GM10248 (cell line): ENCODE measurements around the gene PCNX4.

Experiments used
- CTCF ChIA-PET: fragments of 300-600 bp; sonication (Branson Sonifier 250); formaldehyde crosslinking; extraction: SDS; loops from one replicate; lab custom pipeline; 2021; ENCODE audit warnings: antibody characterized with exemption; lab: Yijun Ruan, JAX
- POLR2A ChIA-PET: fragments of 350-650 bp; sonication (Branson Sonifier 250); formaldehyde crosslinking; extraction: SDS; loops from one replicate; lab custom pipeline; 2020; ENCODE audit warnings: antibody characterized with exemption; lab: Yijun Ruan, JAX
- DNase-seq: peaks from one replicate; pipeline ENCODE4 v3.0.0; 2012; ENCODE audit errors: extremely low spot score
- TF ChIP-seq, protein P1 (sequence below): IDR thresholded peaks from 2 replicates; pipeline ENCODE4 v1.5.1; 2012; ENCODE audit warnings: mild to moderate bottlenecking, low read depth; ENCODE audit errors: extremely low read depth, missing control alignments, control extremely low read depth

PCNX4 gene

GRCh38 chr14:60151715-60152114 is 60.0 kb downstream of the PCNX4 start:
- POLR2A ChIA-PET, result interaction anchor here (0.5 kb wide), 1 partner anchor 298 kb away, joined by 3 read pairs; no protein-coding TSS in a partner anchor
- TF ChIP-seq, protein P1, sequence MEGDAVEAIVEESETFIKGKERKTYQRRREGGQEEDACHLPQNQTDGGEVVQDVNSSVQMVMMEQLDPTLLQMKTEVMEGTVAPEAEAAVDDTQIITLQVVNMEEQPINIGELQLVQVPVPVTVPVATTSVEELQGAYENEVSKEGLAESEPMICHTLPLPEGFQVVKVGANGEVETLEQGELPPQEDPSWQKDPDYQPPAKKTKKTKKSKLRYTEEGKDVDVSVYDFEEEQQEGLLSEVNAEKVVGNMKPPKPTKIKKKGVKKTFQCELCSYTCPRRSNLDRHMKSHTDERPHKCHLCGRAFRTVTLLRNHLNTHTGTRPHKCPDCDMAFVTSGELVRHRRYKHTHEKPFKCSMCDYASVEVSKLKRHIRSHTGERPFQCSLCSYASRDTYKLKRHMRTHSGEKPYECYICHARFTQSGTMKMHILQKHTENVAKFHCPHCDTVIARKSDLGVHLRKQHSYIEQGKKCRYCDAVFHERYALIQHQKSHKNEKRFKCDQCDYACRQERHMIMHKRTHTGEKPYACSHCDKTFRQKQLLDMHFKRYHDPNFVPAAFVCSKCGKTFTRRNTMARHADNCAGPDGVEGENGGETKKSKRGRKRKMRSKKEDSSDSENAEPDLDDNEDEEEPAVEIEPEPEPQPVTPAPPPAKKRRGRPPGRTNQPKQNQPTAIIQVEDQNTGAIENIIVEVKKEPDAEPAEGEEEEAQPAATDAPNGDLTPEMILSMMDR, result no peak
- CTCF ChIA-PET, result interaction anchor here (0.7 to 1.6 kb wide), 4 partner anchors 14 to 38 kb away, joined by 3 to 8 read pairs (median 3); no protein-coding TSS in a partner anchor
- no peak for DNase-seq

- DNase-seq, result no peak
- TF ChIP-seq, protein P1, result no peak
- ChIA-PET CTCF (interaction anchor here (1.0 to 1.2 kb wide), 3 partner anchors 12 to 58 kb away, joined by 3 to 4 read pairs (median 3); partner anchors contain the start of gene DHRS7), POLR2A (no interaction called here)
Observed at GRCh38 chr14:60153991-60154390, 62.3 kb downstream of the PCNX4 start.

DNA sequence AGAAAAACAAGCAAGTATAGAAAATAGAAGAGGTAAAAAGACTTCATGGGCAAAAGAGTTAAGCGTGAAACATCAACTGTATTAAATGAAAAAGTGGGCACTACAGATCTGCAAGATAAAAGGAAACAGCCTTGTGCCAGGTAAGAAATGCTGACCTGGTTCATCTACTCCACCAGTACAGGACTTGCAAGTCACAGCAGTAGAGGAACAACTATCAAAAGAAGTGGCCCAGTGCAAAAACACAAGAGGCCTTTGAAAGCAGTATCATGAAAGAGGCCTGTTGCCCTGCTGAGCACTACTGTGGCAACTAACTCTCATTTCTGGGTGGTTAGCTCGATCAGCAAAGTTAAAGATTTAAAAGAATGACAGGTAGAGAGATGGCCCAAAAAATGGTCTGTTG is 62.9 kb downstream of the PCNX4 start:
- CTCF ChIA-PET, result interaction anchor here (1.2 kb wide), 1 partner anchor 11 kb away, joined by 4 read pairs; the partner anchor contains the start of gene DHRS7
- TF ChIP-seq, protein P1, result no peak
- POLR2A ChIA-PET, result no interaction called here
- DNase-seq, result no peak

- ChIA-PET POLR2A (no interaction called here), CTCF (interaction anchor here (1.2 to 3.0 kb wide), 3 partner anchors 10 to 401 kb away, joined by 3 to 13 read pairs (median 7); no protein-coding TSS in a partner anchor)
- TF ChIP-seq, protein P1, result no peak
- no peak for DNase-seq
Observed at GRCh38 chr14:60160422-60160821, 68.7 kb downstream of the PCNX4 start.

- ChIA-PET POLR2A (interaction anchor here (1.2 kb wide), 1 partner anchor 87 kb away, joined by 3 read pairs; the partner anchor contains the start of gene PPM1A), CTCF (interaction anchor here (1.7 to 3.0 kb wide), 3 partner anchors 9 to 170 kb away, joined by 7 to 13 read pairs (median 7); no protein-coding TSS in a partner anchor)
- TF ChIP-seq, protein P1, result no peak
- DNase-seq, result no peak
Observed at GRCh38 chr14:60161196-60162107, 69.7 kb downstream of the PCNX4 start.

DNA sequence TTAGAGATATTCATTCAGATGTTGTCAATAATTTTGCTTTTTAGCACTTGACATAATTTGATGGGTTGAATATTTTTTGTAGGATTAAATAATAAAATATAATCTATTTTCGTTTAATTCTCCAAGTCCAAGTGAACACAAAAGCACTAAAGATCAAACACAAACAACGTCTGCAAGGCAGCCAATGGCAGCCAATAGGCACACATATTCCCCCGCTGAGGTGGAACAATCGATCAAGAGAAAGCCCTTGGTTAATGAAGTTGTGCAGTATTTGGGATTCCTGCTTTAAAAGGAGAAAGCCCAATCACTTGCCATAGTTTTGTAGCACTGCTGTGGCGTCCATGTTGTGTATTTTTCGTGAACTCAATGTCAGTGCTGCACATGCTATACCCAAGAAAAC is 72.0 kb downstream of the PCNX4 start:
- POLR2A ChIA-PET, result no interaction called here
- TF ChIP-seq, protein P1, result no peak
- DNase-seq, result no peak
- CTCF ChIA-PET, result interaction anchor here (2.1 to 3.2 kb wide), 3 partner anchors 19 to 98 kb away, joined by 4 to 30 read pairs (median 12); no protein-coding TSS in a partner anchor
